Amniotic stem cell (primary cell): Measurements from ENCODE around the gene SV2C.

Source experiments
- DNase-seq: peaks from one replicate; lab custom pipeline; 2025; lab: John Stamatoyannopoulos, UW

The SV2C gene

DNA sequence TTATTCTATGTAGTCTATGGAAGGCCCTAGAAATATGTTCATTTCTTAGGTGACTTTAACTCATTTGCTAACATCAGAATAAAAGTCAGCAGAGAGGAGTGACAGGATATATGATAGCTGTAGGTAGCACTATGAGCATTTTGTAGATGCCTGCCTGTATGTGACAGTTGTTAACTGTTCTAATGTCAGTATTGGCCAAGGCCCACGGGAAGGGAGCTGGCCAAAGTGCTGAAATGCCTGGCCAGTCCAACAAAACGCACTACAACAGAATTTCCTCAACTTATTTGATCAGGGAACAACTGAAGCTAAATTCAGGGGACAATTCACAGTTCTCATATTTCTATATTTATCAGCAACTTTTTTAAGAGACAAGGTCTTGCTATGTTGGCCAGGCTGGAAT is 20.8 kb downstream of the SV2C start:
- DNase-seq: no peak

DNA sequence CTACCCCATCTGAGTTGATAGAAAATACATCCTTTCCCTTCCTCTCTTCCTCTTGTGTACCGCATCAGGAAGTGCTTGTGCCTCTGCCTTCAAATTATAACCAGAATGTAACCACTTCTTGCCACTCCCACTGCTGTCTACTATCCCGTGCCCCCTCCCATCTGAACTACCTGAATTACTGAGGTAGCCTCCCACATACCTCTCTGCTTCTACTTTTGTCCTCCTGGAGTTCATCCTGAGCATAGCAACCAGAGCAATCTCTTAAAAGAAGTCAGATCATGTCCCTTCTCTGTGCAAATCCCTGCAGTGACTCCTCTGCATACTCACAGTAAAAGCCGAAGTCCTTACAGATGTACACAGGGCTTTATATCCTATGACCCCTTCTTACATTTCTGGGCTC is 23.0 kb downstream of the SV2C start:
- no peak for DNase-seq

DNA sequence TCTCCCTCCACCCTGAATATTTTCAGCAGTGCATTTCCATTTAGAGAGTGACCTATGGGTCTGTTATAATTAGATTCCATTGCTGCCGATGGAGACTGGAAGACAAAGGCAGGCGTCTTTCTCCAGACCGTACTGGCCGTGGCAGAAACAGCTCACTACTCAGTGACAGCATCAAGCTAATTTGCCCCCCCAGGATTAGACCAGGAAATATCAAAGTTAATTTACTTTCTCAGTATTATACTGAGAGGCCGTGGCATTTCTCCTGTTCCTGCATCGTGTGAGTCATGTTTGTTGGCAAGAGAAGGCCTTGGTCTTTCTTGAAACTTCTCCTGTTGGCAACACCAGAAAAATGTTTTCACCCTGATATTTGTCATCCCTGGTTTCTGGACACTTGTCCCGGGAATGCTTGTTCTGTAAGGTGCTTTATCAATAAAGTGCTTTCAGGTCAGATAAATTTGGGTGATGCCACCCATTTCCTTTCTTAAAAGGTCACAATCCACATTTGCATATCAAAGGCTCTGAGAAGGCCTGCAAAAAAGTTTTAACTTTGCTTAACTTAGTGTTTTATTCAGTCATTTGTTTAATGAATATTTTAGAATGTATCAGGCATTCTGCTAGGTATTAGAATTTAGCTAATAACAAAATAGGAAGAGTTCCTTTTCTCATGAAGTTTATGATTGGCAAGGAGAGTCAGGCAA is 28.4 kb downstream of the SV2C start:
- no peak for DNase-seq

DNA sequence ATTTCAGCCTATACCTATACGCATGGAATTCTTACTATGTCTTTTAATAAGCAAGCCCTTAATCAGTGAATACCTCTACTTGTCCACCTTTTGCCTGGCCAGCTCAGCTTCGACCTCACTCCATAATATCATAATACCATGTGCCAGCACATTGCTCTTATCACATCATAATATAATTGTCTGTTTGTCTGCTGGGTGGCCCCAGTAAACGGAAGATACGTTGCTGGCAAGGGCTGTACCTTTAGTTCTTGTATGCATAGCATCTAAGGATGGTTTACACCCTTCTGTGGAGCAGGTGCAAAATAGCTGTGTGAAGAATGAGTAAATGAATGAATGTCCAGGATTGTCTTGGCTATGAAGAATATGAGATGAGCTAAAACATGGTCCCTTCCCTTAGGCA is 29.9 kb downstream of the SV2C start:
- DNase-seq: no peak

DNA sequence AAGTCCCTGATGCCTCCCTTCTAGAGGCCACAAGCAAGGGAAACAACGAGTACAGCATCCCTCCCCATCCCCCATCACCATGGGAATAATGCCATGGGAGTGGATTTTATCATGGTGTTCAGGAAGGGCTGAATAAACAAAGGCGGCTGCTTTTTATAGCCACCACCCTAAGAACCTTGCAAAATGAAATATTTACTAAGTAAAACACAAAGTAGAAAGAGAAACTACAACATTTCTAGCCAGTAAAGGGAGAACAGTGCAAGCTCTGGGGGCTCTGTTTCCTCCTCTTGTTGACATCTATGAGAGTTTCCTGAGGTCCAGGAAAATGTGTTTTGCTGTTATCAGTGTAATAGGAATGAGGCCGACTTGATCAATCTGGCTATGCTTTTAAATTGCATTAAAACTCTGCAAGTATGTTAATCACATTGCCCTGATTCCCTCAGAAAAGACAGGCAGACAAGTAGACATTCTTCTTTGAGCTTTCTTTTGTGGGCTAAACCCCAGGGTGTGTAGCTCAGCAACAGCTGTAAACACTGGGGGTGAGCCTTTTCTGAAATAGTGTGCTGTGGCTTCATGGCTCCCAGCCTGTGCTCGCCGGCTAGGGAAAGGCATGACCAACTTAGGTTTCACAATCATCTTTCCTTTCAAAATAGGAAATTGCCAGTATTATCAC is 31.1 kb downstream of the SV2C start:
- DNase-seq: no peak

DNA sequence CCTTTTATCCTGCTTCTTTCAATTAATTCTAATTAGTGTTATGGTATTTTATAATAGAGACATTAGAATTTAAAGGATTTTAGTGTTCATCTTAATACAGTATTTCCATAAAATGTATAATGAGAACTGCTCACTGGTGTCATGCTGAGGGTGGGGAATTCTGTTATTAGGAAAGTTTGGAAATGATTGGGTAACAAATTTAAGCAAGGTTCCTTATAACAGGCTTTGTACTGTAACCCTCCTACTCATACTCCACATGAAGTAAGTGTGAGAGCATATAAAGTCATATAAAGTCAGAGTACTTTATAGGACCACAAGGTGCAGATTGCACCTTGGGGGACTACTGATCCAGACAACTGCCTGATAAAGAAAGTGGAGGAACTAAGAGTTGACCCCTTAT is 42.2 kb downstream of the SV2C start:
- no peak for DNase-seq

DNA sequence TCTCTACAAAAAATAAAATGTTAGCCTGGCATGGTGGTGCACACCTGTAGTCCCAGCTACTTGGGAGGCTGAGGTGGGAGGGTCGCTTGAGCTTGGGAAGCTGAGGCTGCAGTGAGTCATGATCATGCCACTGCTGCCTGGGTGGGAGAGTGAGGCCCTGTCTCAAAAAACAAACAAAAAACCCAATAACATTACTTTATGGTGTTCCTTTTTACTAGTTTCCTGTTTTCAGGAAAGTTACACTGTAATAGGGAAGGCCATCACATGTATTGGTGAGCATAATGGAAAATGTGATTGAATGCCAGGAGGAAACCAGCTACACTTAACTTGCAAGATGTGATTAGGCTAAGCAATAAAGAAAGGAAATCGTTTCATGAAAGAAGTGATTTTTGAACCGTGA is 42.7 kb downstream of the SV2C start:
- no peak for DNase-seq

DNA sequence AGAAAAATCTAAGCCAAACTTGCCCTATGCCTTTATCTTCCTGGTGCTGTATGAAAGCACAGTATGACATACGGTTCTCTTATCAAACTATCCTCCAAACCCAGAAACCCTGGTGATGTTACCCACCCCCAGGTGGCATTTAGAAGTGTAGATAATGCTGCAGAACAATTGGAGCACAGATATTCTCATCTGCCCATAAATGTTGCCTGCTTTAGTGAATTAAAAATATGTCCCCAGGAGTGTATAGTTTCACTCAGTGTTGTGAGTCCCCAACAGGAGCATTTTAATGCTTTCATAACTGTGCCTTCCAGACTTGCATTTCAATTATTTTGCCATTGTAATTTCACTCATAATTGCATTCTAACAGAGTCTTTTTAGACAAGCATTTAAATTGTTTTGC is 50.8 kb downstream of the SV2C start:
- no peak for DNase-seq

DNA sequence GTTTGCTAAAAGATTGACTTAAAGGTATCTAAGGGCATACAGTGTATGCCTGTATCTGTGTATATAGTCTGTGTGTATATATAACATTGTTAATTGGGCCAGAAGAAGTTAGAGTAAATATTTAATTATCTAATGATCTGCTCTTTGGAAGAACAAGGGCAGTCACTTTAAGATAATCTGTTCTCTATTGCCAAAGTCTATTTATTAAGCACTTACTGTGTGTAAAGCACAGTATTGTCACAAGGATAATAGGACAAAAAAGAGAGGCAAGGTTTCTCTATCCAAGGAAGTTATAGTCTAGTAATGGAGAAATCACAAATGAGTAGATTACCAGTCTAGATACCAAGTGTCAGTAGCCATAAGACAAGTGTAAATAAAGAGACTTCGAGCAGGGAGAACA is 51.5 kb downstream of the SV2C start:
- DNase-seq: no peak

DNA sequence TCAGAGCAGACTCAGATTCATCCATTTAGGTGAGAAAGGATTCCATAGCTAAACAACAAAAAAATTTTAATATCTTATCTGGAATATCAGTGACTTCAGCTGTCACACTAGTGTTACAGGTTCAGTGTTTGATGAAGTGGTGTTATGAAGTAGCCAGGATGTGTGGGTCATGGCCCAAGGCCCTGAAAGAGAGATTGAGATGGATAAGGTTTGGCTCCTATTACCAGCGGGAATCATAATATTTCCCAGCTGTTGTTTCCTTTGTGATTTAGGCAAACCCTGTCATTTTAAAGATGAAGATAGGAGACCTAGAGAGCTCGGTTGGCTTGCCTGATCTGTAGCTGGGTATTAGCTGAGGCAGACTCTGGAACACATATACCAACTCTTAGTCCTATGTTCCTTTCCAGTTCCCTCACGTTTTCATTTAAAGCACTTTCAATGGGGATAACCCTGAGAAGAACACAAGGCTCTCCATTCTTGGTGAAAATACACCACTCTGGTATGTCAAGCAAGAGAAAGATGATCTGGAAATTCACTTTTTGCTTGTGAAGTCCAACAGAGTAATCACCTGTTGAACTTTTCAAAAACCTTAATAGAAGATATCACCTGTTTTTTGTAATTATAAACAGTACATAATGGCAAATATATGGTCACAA is 54.8 kb downstream of the SV2C start:
- no peak for DNase-seq

DNA sequence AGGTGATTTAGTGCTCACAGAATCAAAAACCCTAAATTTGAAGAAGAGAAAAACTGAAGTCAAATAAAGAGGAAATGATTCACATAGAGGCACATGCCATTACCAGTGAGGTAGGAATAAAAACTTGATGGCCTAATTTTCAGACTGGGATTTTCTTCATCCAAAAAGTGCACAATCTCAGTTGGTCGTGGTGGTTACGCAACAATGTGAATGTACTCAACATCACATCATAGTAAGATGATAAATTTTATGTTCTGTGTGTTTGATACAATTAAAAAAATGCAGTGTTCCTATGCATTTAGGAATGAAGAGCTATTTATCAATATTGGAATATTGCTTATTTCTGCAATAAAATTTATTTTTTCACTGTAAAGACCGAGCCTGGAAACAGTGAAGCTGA is 60.7 kb downstream of the SV2C start:
- DNase-seq: no peak

DNA sequence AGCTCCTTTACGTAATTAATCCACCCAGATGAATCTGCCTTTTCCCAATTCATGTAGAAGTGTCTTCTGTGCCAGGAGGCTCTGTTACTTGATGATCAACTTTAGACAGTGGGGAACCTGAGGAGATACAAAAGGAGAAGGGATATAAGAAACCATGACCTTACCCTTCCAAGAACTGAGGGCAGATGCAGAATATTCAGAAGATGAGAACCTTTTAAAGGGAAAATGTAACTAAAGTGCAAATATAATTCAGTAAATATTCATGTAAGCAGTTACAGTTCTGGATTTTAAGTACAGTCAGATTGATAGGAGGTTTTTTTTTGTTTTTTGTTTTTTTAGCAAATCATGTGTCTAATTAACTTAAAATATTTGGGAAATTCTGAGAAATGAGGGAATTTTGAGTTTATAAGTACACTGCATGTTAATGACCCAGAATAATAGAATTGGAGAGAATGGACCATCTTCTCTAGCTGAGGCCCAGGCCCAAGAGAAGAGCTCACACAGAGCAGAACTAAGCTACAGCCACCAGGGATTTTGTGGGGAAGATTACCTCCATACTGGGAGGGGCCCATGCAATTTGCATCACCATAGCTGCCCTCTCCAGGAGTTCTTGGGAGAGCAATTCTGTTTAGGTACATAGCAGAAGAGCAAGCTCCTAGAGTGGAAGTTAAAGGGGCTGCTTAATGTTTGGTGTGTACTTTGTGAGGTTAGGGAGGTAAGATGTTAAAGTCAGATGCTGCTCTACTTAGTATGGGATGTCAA is 61.5 kb downstream of the SV2C start:
- no peak for DNase-seq

DNA sequence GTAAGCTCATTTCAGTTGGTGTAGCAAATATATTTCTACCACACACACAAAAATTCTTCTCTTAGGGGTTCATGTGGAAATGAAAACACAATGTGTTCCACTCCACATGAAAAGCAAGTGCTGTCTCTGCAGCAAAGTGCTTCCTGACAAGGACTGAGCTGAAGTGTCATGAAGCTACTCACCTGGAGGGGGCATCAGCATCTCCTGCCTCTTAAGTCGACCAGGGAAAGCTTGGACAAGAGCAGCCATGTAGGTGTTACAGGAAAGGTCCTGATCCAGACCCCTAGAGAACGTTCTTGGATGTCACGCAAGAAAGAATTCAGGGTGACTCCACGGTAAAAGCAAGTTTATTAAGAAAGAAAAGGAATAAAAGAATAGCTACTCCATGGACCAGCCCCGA is 62.8 kb downstream of the SV2C start:
- DNase-seq: no peak

DNA sequence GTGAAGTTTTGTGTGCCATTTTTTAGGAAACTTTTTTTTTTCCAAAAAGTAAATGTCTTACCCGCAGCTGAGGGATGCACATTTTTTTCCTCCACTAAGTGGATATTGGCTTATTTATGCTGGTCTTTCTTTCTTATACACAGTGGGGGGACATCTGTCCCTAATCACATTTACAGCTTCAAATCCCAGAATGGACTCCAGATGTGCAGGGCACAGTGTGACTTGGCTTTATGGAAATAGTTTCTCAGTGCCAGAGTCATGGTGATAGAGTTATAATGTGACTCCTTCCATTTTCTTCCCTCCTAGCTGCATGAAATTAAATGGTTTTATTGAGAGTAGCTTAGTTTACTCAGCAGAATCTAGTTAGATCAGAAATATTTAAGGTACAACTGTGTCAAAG is 66.5 kb downstream of the SV2C start:
- no peak for DNase-seq

DNA sequence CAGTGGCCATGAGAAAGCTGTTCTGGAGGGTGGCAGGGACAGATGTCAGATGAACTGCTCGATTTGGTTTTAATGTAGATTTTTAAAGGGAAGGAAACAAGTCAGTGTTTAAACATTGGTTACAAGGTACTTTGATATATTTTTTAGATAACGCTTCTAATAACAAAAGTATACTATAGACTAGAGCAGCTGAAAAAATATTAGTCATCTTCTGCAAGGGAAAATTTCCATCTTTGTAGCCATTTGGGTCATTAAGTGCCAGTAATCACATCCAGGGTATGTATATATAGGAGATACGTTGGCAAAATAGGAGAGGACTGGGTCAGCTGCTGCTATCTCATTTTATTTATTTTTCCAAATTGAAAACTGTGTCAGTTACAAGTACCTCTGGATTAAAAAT is 69.0 kb downstream of the SV2C start:
- no peak for DNase-seq

DNA sequence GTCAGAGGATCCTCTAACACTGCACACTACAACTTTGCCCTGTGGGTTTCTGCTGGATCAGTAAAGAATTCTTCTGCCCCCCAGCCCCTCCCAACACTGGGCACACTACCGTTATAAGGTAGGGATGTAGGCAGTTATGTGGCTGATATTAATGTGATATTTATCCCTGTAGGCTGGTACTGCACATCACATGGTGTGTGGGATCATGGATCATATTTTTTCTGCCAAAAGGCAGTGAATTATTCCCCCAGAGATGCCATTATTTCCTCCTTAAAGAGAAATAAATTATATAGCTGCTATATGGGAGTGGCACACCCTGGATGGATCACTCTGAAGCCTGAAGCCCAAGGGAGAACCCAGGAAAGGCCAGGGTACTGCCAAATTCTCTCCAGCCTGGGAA is 69.5 kb downstream of the SV2C start:
- no peak for DNase-seq

DNA sequence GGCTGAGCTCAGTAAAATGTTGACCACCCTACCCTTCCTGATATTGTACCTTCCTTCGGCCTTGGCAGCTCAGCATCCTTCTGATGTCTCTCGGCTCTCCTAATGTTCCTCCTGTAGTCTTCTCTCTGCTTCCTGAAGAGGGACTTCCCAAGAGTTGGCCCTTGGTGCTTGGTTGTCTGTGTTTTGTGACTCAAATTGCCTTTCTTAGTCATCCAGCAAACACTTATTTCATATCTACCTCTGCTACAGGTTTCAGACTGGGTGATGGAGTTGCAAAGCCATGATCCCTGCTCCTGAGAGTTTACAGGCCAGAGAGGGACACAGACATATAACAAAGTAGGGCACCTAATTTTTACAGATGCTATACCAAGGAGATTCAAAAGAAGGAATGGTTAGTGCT is 70.1 kb downstream of the SV2C start:
- no peak for DNase-seq

DNA sequence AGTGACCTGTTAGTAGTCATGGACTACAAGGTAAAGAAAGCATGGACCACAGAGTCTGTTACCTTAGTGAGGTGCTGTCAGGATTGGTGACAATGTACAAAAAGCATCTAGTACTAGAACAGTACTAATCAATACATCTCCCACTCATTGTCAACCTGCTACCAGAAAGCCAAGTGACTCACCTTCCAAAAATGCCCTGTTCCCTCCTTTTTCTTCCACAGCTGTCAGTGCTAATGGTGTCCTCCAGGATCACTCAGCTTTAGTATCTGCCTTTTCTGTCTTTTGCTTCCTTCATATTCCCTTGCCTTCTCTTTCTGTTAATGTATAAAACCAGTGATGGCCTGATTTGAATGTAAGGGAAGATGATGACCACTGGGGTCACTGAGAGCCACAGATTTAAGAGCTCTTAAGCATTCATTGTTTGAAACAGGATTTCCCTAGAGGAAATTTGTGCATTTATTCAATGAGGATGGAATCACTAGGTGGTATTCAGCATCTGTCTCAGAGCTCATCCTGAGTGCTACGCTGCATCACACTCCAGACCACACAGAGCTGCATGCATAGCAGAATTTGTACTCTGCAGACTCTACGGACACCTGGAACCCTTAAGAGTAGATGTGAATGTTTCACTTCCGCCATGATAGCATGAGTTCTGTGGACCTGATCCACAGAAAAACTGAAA is 71.0 kb downstream of the SV2C start:
- DNase-seq: no peak

DNA sequence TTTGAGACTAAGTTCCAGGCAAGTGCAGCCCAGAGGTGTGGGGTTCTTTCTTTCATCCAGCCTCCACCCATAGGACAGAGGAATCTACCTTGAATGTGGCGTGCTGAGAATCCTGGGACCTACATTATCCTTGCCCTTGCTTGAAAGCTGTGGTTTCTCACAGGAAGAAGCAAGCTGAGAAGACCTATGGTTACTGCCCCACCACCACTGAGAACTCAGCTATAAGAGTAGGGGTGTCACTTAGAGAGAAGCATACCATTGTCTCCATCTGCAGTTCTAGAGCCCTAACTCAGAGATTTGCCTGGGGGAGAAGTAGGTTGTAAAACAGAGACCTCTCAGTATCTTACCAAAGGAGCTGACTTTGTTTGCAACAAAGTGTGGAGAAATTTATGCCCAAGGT is 72.4 kb downstream of the SV2C start:
- no peak for DNase-seq

DNA sequence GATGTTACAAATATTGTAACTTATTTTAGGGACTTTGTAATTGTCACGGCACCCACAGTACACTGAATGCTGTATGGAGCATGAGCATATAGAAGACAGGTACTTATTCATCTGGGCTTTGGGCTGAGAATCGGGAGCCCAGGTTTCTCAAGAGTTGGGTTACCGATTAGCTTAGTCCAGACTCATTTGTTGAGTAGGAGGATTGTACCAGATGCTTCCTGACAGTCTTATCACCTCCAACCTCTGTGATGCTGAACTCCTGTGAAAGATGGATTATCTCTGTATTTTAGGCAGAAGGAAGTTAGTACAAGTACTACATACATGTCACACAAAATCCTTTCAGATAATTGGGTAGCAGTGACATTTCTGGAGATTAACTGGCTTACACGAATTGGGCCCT is 79.2 kb downstream of the SV2C start:
- no peak for DNase-seq

DNA sequence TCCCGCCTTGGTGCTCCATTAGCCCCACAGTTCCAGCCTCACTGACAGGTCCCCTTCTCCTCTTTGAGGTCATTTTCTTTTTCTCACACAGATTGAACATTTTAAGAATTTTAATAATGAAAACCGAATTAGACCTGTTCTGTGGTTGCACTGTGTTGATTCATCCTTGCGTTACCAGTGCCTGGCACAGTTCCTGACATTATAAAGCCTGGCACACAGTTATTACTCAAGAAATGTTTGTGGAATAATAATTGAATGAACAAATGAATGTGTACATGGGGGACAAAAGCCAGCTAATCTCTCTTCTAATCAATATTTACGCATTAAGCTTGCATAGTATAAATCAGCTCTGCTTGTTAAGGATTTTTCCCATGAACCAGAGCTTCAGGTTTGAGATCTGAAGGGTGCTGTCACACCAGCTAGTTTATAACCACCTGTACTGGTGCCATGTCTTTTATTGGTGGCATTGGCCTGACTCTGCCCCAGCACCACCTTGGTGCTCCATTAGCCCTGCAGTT is 80.0 kb downstream of the SV2C start:
- DNase-seq: no peak

DNA sequence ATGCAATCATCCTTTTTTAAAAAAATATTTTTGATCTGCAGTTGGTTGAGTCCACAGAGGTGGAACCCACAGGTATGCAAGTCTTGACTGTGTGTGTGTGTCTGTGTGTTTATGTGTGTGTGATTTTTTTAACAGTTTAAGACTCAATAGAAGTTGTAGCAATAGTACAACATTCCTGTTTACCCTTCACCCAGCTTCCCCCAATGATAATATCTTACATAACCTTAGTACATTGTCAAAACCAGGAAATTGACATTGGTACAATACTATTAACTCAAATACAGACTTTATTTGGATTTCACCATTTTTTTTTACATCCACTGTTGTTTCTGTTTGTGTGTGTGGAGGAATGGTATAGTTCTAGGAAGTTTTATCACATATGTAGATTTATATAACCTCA is 81.8 kb downstream of the SV2C start:
- no peak for DNase-seq
